Loucy (cell line): ENCODE measurements around the gene CLTCL1.
"Not testable (repeated sequence)": the region's sequence is repeated elsewhere in the genome, so short reads cannot be mapped to it uniquely, and the experiment has no call there.

ENCODE experiments used
- H2AFZ ChIP-seq: fragments of 200-600 bp; sonication (generic); 2 replicates; pipeline ENCODE4 v1.6.0; 2016; ENCODE audit warnings: antibody characterized with exemption, mild to moderate bottlenecking, low read length, moderate library complexity
- H3F3A ChIP-seq: fragments of 200-600 bp; 2 replicates; pipeline ENCODE4 v1.6.0; 2016; ENCODE audit warnings: antibody characterized with exemption, low read depth, mild to moderate bottlenecking
- H3K27me3 ChIP-seq: fragments of 200-600 bp; sonication (generic); 2 replicates; pipeline ENCODE4 v1.6.1; 2014; ENCODE audit warnings: low read length, mild to moderate bottlenecking; ENCODE audit not compliant: insufficient read depth, poor library complexity, severe bottlenecking
- H3K36me3 ChIP-seq: fragments of 200-600 bp; sonication (generic); 2 replicates; pipeline ENCODE4 v1.6.1; 2016; ENCODE audit warnings: low read length; ENCODE audit not compliant: insufficient read depth
- H3K4me1 ChIP-seq: fragments of 200-600 bp; sonication (generic); 2 replicates; pipeline ENCODE4 v1.5.1; 2014; ENCODE audit warnings: low read length, mild to moderate bottlenecking; ENCODE audit not compliant: insufficient read depth, poor library complexity, severe bottlenecking
- H3K4me2 ChIP-seq: fragments of 200-600 bp; sonication (generic); 2 replicates; pipeline ENCODE4 v1.6.0; 2014; ENCODE audit warnings: antibody characterized with exemption, low read length, low read depth, mild to moderate bottlenecking; ENCODE audit not compliant: poor library complexity, severe bottlenecking
- H3K4me3 ChIP-seq: fragments of 200-600 bp; sonication (generic); 2 replicates; pipeline ENCODE4 v1.5.1; 2014; ENCODE audit warnings: low read length, mild to moderate bottlenecking, mixed read lengths; ENCODE audit not compliant: poor library complexity, severe bottlenecking
- H3K79me2 ChIP-seq: fragments of 200-600 bp; sonication (generic); 2 replicates; pipeline ENCODE4 v1.6.1; 2014; ENCODE audit warnings: low read length; ENCODE audit not compliant: insufficient read depth
- H3K9ac ChIP-seq: fragments of 200-600 bp; sonication (generic); 2 replicates; pipeline ENCODE4 v1.6.0; 2014; ENCODE audit warnings: mild to moderate bottlenecking, low read depth, low read length, moderate library complexity; ENCODE audit not compliant: poor library complexity, severe bottlenecking
- H3K9me2 ChIP-seq: fragments of 200-600 bp; sonication (generic); replicated peaks from 2 replicates; pipeline ENCODE4 v1.6.1; 2016; ENCODE audit warnings: low read depth, low read length, mixed read lengths
- H3K9me3 ChIP-seq: fragments of 200-600 bp; sonication (generic); 2 replicates; pipeline ENCODE4 v1.6.1; 2014; ENCODE audit warnings: mild to moderate bottlenecking, antibody characterized with exemption, low read length, low read depth; ENCODE audit not compliant: insufficient read depth
- H4K20me1 ChIP-seq: fragments of 200-600 bp; sonication (generic); 2 replicates; pipeline ENCODE4 v1.6.0; 2014; ENCODE audit warnings: antibody characterized with exemption, low read length, mild to moderate bottlenecking; ENCODE audit not compliant: insufficient read depth, poor library complexity, severe bottlenecking
- EZH2phosphoT487 ChIP-seq: fragments of 200-600 bp; IDR thresholded peaks from 2 replicates; pipeline ENCODE4 v1.6.1; 2018; ENCODE audit warnings: antibody characterized with exemption, mild to moderate bottlenecking, moderate library complexity, borderline replicate concordance
- TF ChIP-seq, protein P1 (sequence below): fragments of 200-600 bp; sonication (generic); conservative IDR thresholded peaks from 2 replicates; pipeline ENCODE4 v1.5.1; 2014; ENCODE audit warnings: mild to moderate bottlenecking, antibody characterized with exemption, low read length

CLTCL1 gene

DNA sequence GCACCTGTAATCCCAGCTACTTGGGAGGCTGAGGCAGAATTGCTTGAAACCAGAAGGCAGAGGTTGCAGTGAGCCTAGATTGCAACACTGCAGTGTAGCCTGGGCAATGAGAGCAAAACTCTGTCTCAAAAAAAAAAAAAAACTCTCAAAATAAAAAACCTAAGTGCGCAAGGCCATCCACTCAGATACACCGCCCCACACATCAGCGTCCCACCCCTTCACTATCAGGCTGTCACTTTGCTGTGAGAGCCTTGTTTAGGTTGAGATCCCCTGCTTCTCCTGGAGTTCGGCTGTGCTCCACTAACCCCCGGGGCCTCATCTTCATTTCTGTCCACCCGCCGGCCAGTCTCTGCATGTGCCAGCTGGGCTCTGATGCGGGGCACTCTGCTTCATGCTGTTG is 125.1 kb downstream of the CLTCL1 start:
- no peak overlapping the region for H3K4me2 ChIP-seq
- no peak overlapping the region for H2AFZ ChIP-seq
- H4K20me1 ChIP-seq, result no peaks in the 10 kb centered on the region
- H3F3A ChIP-seq, result no peaks in the 10 kb centered on the region
- no peak for TF ChIP-seq EZH2phosphoT487
- TF ChIP-seq, protein P1, sequence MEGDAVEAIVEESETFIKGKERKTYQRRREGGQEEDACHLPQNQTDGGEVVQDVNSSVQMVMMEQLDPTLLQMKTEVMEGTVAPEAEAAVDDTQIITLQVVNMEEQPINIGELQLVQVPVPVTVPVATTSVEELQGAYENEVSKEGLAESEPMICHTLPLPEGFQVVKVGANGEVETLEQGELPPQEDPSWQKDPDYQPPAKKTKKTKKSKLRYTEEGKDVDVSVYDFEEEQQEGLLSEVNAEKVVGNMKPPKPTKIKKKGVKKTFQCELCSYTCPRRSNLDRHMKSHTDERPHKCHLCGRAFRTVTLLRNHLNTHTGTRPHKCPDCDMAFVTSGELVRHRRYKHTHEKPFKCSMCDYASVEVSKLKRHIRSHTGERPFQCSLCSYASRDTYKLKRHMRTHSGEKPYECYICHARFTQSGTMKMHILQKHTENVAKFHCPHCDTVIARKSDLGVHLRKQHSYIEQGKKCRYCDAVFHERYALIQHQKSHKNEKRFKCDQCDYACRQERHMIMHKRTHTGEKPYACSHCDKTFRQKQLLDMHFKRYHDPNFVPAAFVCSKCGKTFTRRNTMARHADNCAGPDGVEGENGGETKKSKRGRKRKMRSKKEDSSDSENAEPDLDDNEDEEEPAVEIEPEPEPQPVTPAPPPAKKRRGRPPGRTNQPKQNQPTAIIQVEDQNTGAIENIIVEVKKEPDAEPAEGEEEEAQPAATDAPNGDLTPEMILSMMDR, result no peak
- no peaks in the 10 kb centered on the region for H3K9me3 ChIP-seq
- H3K9me2 ChIP-seq, result no peaks in the 10 kb centered on the region
- H3K27me3 ChIP-seq, result no peaks in the 10 kb centered on the region
- no peaks in the 10 kb centered on the region for H3K36me3 ChIP-seq
- no peak overlapping the region for H3K9ac ChIP-seq
- no peak overlapping the region for H3K4me3 ChIP-seq
- peaks cover 10% of the 10 kb centered on the region for H3K4me1 ChIP-seq
- no peaks in the 10 kb centered on the region for H3K79me2 ChIP-seq

GRCh38 chr22:19164425-19164824 is 127.1 kb downstream of the CLTCL1 start:
- Histone ChIP-seq H3K9me2 (no peaks in the 10 kb centered on the region), H3K27me3 (no peaks in the 10 kb centered on the region), H3K79me2 (no peaks in the 10 kb centered on the region), H3K4me3 (no peak overlapping the region), H3K4me2 (no peak overlapping the region), H3K9me3 (no peaks in the 10 kb centered on the region), H3F3A (no peaks in the 10 kb centered on the region), H3K9ac (no peak overlapping the region), H3K36me3 (no peaks in the 10 kb centered on the region), H2AFZ (no peak overlapping the region), H4K20me1 (no peaks in the 10 kb centered on the region), H3K4me1 (no peaks in the 10 kb centered on the region)
- TF ChIP-seq EZH2phosphoT487, result no peak
- TF ChIP-seq, protein P1, result no peak

GRCh38 chr22:19158649-19159048 is 132.9 kb downstream of the CLTCL1 start:
- not testable (repeated sequence) for H3K4me1 ChIP-seq, H3K27me3 ChIP-seq, H3K4me3 ChIP-seq, H3K4me2 ChIP-seq, H3K9ac ChIP-seq, H3K9me2 ChIP-seq, H4K20me1 ChIP-seq, H3F3A ChIP-seq, H3K9me3 ChIP-seq, H3K36me3 ChIP-seq, H2AFZ ChIP-seq, H3K79me2 ChIP-seq

- H3F3A ChIP-seq, H3K4me2 ChIP-seq, H3K36me3 ChIP-seq, H4K20me1 ChIP-seq, H3K79me2 ChIP-seq, H3K9me3 ChIP-seq, H2AFZ ChIP-seq, H3K4me1 ChIP-seq, H3K4me3 ChIP-seq, H3K9me2 ChIP-seq, H3K9ac ChIP-seq, H3K27me3 ChIP-seq: not testable (repeated sequence)
Measured at GRCh38 chr22:19156109-19156508, 135.4 kb downstream of the CLTCL1 start.
